GM23338 (cell line): ENCODE data around the gene EGLN3. TPM values are rescaled to one million over a fixed set of nuclear protein-coding genes. Genes with fewer than 3 reads are reported as not detected.

ENCODE experiments used
- ATAC-seq: fragments of 200-7000 bp; cut with Tn5 transposase; 3 replicates; pipeline ENCODE4 v1.9.1; 2020
- DNase-seq: peaks from one replicate; pipeline ENCODE4 v3.0.0-alpha.2; 2015; ENCODE audit warnings: low spot score
- H2AFZ ChIP-seq: fragments of 200-600 bp; sonication (generic); 2 replicates; pipeline ENCODE4 v1.8.0; 2016; ENCODE audit warnings: antibody characterized with exemption, mild to moderate bottlenecking, moderate library complexity
- H3F3A ChIP-seq: fragments of 200-600 bp; sonication (generic); replicated peaks from 2 replicates; pipeline ENCODE4 v1.8.0; 2017; ENCODE audit warnings: antibody characterized with exemption, mixed run types, low read depth
- H3K27ac ChIP-seq: fragments of 200-600 bp; sonication (generic); 2 replicates; pipeline ENCODE4 v1.6.1; 2016; ENCODE audit warnings: low read depth
- H3K27me3 ChIP-seq: fragments of 200-600 bp; sonication (generic); 2 replicates; pipeline ENCODE4 v1.8.0; 2016; ENCODE audit warnings: mild to moderate bottlenecking, mixed run types, moderate library complexity; ENCODE audit not compliant: insufficient read depth
- H3K36me3 ChIP-seq: fragments of 200-600 bp; sonication (generic); 2 replicates; pipeline ENCODE4 v1.8.0; 2016; ENCODE audit warnings: mild to moderate bottlenecking; ENCODE audit not compliant: insufficient read depth
- H3K4me1 ChIP-seq: fragments of 200-600 bp; sonication (generic); 2 replicates; pipeline ENCODE4 v1.8.0; 2016; ENCODE audit warnings: mild to moderate bottlenecking, moderate library complexity; ENCODE audit not compliant: insufficient read depth
- H3K4me2 ChIP-seq: fragments of 200-600 bp; sonication (generic); 2 replicates; pipeline ENCODE4 v1.7.1; 2017; ENCODE audit warnings: mixed run types
- H3K4me3 ChIP-seq: fragments of 200-600 bp; sonication (generic); 2 replicates; pipeline ENCODE4 v1.6.1; 2016; ENCODE audit warnings: mixed run types
- H3K79me2 ChIP-seq: fragments of 200-600 bp; sonication (generic); replicated peaks from 2 replicates; pipeline ENCODE4 v1.8.0; 2017; ENCODE audit warnings: mild to moderate bottlenecking; ENCODE audit not compliant: insufficient read depth
- H3K9me2 ChIP-seq: fragments of 200-600 bp; sonication (generic); 2 replicates; pipeline ENCODE4 v1.8.0; 2017; ENCODE audit not compliant: insufficient read depth
- H4K20me1 ChIP-seq: fragments of 200-600 bp; sonication (generic); replicated peaks from 2 replicates; pipeline ENCODE4 v1.8.0; 2017; ENCODE audit warnings: mild to moderate bottlenecking; ENCODE audit not compliant: insufficient read depth
- H3K27ac Mint-ChIP-seq: 2 replicates; pipeline ENCODE4 v1.8.0; 2020; ENCODE audit warnings: inconsistent platforms, mild to moderate bottlenecking, moderate library complexity, mixed read lengths
- H3K27me3 Mint-ChIP-seq: 3 replicates; pipeline ENCODE4 v1.8.0; 2022; ENCODE audit warnings: low read depth, mild to moderate bottlenecking, moderate library complexity, mixed read lengths, inconsistent platforms; ENCODE audit not compliant: insufficient read depth, poor library complexity
- H3K36me3 Mint-ChIP-seq: 3 replicates; pipeline ENCODE4 v1.8.0; 2021; ENCODE audit warnings: low read depth, mild to moderate bottlenecking, inconsistent platforms, moderate library complexity, mixed read lengths
- H3K4me1 Mint-ChIP-seq: 3 replicates; pipeline ENCODE4 v1.8.0; 2020; ENCODE audit warnings: mild to moderate bottlenecking, inconsistent platforms, mixed read lengths
- H3K4me3 Mint-ChIP-seq: 3 replicates; pipeline ENCODE4 v1.8.0; 2021; ENCODE audit warnings: moderate library complexity, mild to moderate bottlenecking, inconsistent platforms, mixed read lengths
- H3K9me3 Mint-ChIP-seq: 3 replicates; pipeline ENCODE4 v1.8.0; 2020; ENCODE audit warnings: moderate library complexity, mild to moderate bottlenecking, inconsistent platforms, mixed read lengths
- CREB1 ChIP-seq: fragments of 250-450 bp; sonication (Bioruptor Pico); IDR thresholded peaks from 2 replicates; pipeline ENCODE4 v1.5.0; 2020; ENCODE audit warnings: low read depth, mild to moderate bottlenecking, moderate library complexity
- CTCF ChIP-seq, 2 experiments: fragments of 200-600 bp in 1 of 2; sonication (generic) in 1 of 2; conservative IDR thresholded peaks; 2 replicates each; pipeline versions ENCODE4 v1.5.1 to v1.6.1; 2016 to 2017; ENCODE audit warnings: antibody characterized with exemption in 2 of 2, low read depth in 2 of 2, mild to moderate bottlenecking in 2 of 2, moderate library complexity in 1 of 2
- EZH2phosphoT487 ChIP-seq: fragments of 200-600 bp; sonication (generic); IDR thresholded peaks from one replicate; pipeline ENCODE4 v1.8.1; 2018; ENCODE audit warnings: antibody characterized with exemption; ENCODE audit not compliant: unreplicated experiment
- JUNB ChIP-seq: IDR thresholded peaks from one replicate; pipeline ENCODE4 v1.6.1; 2016; ENCODE audit warnings: antibody characterized with exemption; ENCODE audit not compliant: unreplicated experiment
- NANOG ChIP-seq: IDR thresholded peaks from 2 replicates; pipeline ENCODE4 v1.6.1; 2016; ENCODE audit warnings: antibody characterized with exemption, borderline replicate concordance
- POLR2AphosphoS5 ChIP-seq: IDR thresholded peaks from 2 replicates; pipeline ENCODE4 v1.6.1; 2016; ENCODE audit warnings: antibody characterized with exemption, low read depth
- REST ChIP-seq: IDR thresholded peaks from one replicate; pipeline ENCODE4 v1.6.1; 2018; ENCODE audit warnings: antibody characterized with exemption; ENCODE audit not compliant: unreplicated experiment
- STAT1 ChIP-seq: IDR thresholded peaks from one replicate; pipeline ENCODE4 v1.6.1; 2016; ENCODE audit warnings: antibody characterized with exemption; ENCODE audit not compliant: unreplicated experiment
- ZNF114 ChIP-seq: fragments of 250-450 bp; sonication (Bioruptor Pico); IDR thresholded peaks from 2 replicates; pipeline ENCODE4 v1.5.0; 2020; ENCODE audit warnings: mild to moderate bottlenecking, moderate library complexity
- ZNF331 ChIP-seq: fragments of 250-450 bp; sonication (Bioruptor Pico); IDR thresholded peaks from 2 replicates; pipeline ENCODE4 v1.5.0; 2020; ENCODE audit warnings: low read depth, mild to moderate bottlenecking, moderate library complexity
- ZNF462 ChIP-seq: fragments of 250-450 bp; sonication (Bioruptor Pico); IDR thresholded peaks from 2 replicates; pipeline ENCODE4 v1.5.0; 2020; ENCODE audit warnings: mild to moderate bottlenecking, moderate library complexity
- polyA plus RNA-seq: library from polyadenylated mRNA; unstranded; fragments of >200 nt; fragmentation: Nextera tagmentation; extraction: Ambion mirVana; gene quantifications from 2 replicates; pipeline ENCODE4 v1.2.1, GENCODE V29; 2016
- total RNA-seq: library from RNA; depleted of rRNA; stranded (reverse); fragments of >200 nt; shearing (Covaris generic); gene quantifications from 2 replicates; pipeline ENCODE4 v1.2.3, GENCODE V29; 2014

The EGLN3 gene
- total and polyA plus RNA-seq, 2 experiments from 2014 or later = 26.8 to 42.9 TPM

- Histone ChIP-seq H3K4me2 (no peak overlapping the region), H3F3A (no peaks in the 10 kb centered on the region)
Measured at GRCh38 chr14:33986804-33987203, 35.9 kb upstream of the EGLN3 start.

More at GRCh38 chr14:33986804-33987203, 35.9 kb upstream of the EGLN3 start:
- H3K79me2 ChIP-seq = no peaks in the 10 kb centered on the region
- no peaks in the 10 kb centered on the region for H3K4me1 ChIP-seq
- H3K27me3 ChIP-seq = no peaks in the 10 kb centered on the region
- H3K27ac Mint-ChIP-seq = no peak overlapping the region; the same call in 1 of the 2 replicates
- peaks cover 12% of the 10 kb centered on the region; the same call in 2 of the 3 replicates for H3K36me3 Mint-ChIP-seq
- H3K9me3 Mint-ChIP-seq = peaks cover 25% of the 10 kb centered on the region
- DNase-seq = peak; percentile 57
- no peaks in the 10 kb centered on the region for H4K20me1 ChIP-seq
- no peaks in the 10 kb centered on the region for H3K4me1 Mint-ChIP-seq
- no peak overlapping the region for H2AFZ ChIP-seq
- peak; percentile 79 for ATAC-seq
- no peak overlapping the region for H3K27ac ChIP-seq
- no peak for TF ChIP-seq STAT1
- no peak for TF ChIP-seq JUNB
- no peak for TF ChIP-seq ZNF462
- TF ChIP-seq CTCF (conservative IDR thresholded peaks at IDR 0.05; ENCODE audit: low read depth in 2 of 2) = no peak
- TF ChIP-seq POLR2AphosphoS5 = no peak
- TF ChIP-seq EZH2phosphoT487 = no peak
- TF ChIP-seq REST = no peak
- no peak for TF ChIP-seq ZNF331 (CRISPR knock-in tag)
- no peak for TF ChIP-seq CREB1 (CRISPR knock-in tag)
- TF ChIP-seq ZNF114 = no peak
- no peak for TF ChIP-seq NANOG
- no peaks in the 10 kb centered on the region for H3K36me3 ChIP-seq
- H3K4me3 ChIP-seq = no peak overlapping the region
- no peak overlapping the region for H3K4me3 Mint-ChIP-seq
- H3K27me3 Mint-ChIP-seq = no peaks in the 10 kb centered on the region
- peaks cover 3% of the 10 kb centered on the region; the same call in 1 of the 2 replicates for H3K9me2 ChIP-seq
